ENCODE measurements around the gene PIGX. TPM values are rescaled to one million over a fixed set of nuclear protein-coding genes. Genes with fewer than 3 reads are reported as not detected.
"Not testable (repeated sequence)": the region's sequence is repeated elsewhere in the genome, so short reads cannot be mapped to it uniquely, and the experiment has no call there.

The PIGX gene
- total RNA-seq, 5 donors from 2014 or later (not counting 1 experiment from before 2014, with no cell fraction given) = 18.9 to 27.9 (median 22.3) TPM

DNA sequence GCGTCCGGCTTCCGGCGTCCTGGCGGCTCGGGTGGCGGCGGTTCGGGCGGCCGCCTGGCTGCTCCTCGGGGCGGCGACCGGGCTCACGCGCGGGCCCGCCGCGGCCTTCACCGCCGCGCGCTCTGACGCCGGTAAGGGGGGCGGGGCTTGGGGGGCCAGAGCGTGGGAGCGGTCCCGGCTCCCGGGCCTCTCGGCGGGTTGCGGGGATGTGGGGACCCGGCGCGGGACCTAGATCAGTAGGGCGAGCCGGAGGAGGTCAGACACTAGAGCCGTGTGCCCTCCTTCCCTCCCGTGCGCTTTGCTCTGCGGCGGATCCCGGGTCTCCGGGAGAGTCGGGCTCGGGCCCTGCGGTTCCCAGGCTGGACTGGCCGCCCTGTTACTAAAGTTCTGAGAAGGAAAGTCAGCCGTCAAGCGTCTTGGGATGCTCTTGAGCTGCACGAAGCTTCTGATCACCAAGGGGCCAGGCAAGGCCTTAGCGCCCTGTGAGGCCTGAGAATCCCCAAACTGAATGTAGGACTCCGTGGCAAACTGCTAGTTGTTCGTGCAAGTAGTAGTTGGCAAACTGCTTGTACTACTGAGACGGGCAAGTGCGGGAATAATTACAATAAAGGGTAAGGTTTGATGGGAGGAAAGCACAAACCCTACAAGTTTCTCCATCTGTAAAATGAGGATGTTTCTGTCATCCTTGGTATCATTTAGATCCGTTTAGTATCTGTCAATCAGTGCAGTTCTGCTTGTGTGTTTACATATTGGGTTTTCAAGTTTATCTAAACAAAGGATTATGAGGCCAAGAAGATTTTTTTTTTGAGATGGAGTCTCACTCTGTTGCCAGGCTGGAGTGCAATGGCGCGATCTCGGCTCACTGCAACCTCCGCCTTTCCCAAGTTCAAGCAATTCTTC lies 587 bp downstream of the PIGX start:
- peaks cover 28 to 41% (median 35%) of the 10 kb centered on the region in 3 donors for H3K4me1 Mint-ChIP-seq
- Histone ChIP-seq H3K9me3 (no peaks in the 10 kb centered on the region), H3K4me3 (ENCODE audit: control insufficient read depth in 1 of 2, extremely low read depth in 1 of 2, low read length in 1 of 2) (peak overlapping the region; percentile 70 to 91), H3K27ac (ENCODE audit: low read length) (peak overlapping the region; percentile 92), H3K4me1 (ENCODE audit: control insufficient read depth in 1 of 2, extremely low read depth in 1 of 2, insufficient read depth in 2 of 2, low read length in 2 of 2) (peaks cover 6 to 25% of the 10 kb centered on the region in 2 experiments), H3K27me3 (replicated peaks in 1 of 2; ENCODE audit: control insufficient read depth in 2 of 2, extremely low read depth in 1 of 2, insufficient read depth in 2 of 2, low read length in 1 of 2) (no peaks in the 10 kb centered on the region), H3K36me3 (ENCODE audit: control insufficient read depth in 2 of 2, extremely low read depth in 1 of 2, insufficient read depth in 1 of 2, low read length in 1 of 2) (no peaks in the 10 kb centered on the region)
- ATAC-seq (replicated peaks in 1 of 4) (peak; percentile 51 to 68 (median 64)), DNase-seq (peak in 28 of 35 experiments; percentile 12 to 82 (median 56))
- POLR2A ChIA-PET = interaction anchor here in 1 of 2 donors (0.7 to 2.5 kb wide), 2 partner anchors 28 to 73 kb away, joined by 3 to 18 read pairs; partner anchors contain the start of gene PAK2
- H3K27me3 Mint-ChIP-seq = no peaks in the 10 kb centered on the region
- H3K9me3 Mint-ChIP-seq = no peaks in the 10 kb centered on the region
- peak overlapping the region; percentile 66 to 85 for H3K27ac Mint-ChIP-seq
- H3K36me3 Mint-ChIP-seq = peaks cover 3% of the 10 kb centered on the region
- CTCF ChIA-PET = interaction anchor here in 1 of 2 donors (1.0 to 1.6 kb wide), 2 partner anchors 27 to 28 kb away, joined by 4 to 5 read pairs; partner anchors contain the start of gene PAK2
- H3K4me3 Mint-ChIP-seq = peak overlapping the region; percentile 79 to 85 (median 79)
- WGBS (ENCODE audit: insufficient coverage) = under 1% methylated on average over 56 of the region's 64 CpGs

DNA sequence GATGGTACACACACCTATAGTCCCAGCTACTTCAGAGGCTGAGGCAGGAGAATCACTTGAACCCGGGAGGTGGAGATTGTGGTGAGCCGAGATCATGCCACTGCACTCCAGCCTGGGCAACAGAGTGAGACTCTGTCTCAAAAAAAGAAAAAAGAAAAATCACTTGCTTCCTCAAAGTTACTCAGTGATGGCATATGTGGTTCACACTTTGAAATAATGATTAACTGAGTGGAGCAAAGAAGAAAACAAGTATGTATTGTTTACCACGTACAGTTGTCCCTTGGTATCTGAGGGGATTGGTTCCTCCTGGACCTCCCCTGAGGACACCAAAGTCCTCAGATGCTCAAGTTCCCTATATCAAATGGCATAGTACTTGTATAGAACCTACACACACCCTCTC lies 5.0 kb downstream of the PIGX start:
- H3K36me3 Mint-ChIP-seq = peaks cover 26% of the 10 kb centered on the region
- ATAC-seq (replicated peaks in 1 of 4); H3K4me3 Mint-ChIP-seq: not testable (repeated sequence)

DNA sequence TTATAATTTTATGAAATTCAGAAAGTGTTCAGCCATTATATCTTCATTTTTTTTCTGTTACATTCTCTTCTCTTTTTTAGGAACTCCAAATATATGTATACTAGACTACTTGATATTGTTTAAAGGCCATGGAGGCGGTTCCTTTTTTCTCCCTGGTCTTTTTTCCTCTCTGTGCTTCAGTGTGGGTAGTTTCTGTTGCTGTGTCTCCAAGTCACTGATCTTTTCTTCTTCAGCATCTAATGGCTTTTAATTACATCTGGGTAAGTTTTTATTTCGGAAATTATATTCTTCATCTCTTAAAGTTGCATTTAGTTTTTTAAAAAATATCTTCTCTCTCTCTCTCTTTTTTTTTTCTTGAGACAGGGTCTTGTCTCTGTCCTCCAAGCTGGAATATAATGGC lies 8.9 kb downstream of the PIGX start:
- Histone ChIP-seq H3K27ac (ENCODE audit: low read length) (no peak overlapping the region), H3K4me3 (ENCODE audit: control insufficient read depth in 1 of 2, extremely low read depth in 1 of 2, low read length in 1 of 2) (no peak overlapping the region), H3K36me3 (ENCODE audit: control insufficient read depth in 2 of 2, extremely low read depth in 1 of 2, insufficient read depth in 1 of 2, low read length in 1 of 2) (peaks cover 4 to 14% of the 10 kb centered on the region in 2 donors), H3K27me3 (replicated peaks in 1 of 2; ENCODE audit: control insufficient read depth in 2 of 2, extremely low read depth in 1 of 2, insufficient read depth in 2 of 2, low read length in 1 of 2) (no peaks in the 10 kb centered on the region), H3K9me3 (no peaks in the 10 kb centered on the region), H3K4me1 (ENCODE audit: control insufficient read depth in 1 of 2, extremely low read depth in 1 of 2, insufficient read depth in 2 of 2, low read length in 2 of 2) (no peaks in the 10 kb centered on the region)
- Mint-ChIP-seq H3K27me3 (no peaks in the 10 kb centered on the region), H3K9me3 (no peaks in the 10 kb centered on the region), H3K27ac (no peak overlapping the region), H3K4me1 (peaks cover 2 to 9% (median 8%) of the 10 kb centered on the region in 3 donors), H3K4me3 (no peak overlapping the region), H3K36me3 (peaks cover 40% of the 10 kb centered on the region)
- no peak for ATAC-seq (replicated peaks in 1 of 4)
- CTCF ChIA-PET = no interaction called here
- no CpG with 5 or more reads among the region's 2 CpGs for WGBS (ENCODE audit: insufficient coverage)
- POLR2A ChIA-PET = interaction anchor here in 1 of 2 donors (0.7 kb wide), 1 partner anchor 274 kb away, joined by 3 read pairs; no protein-coding TSS in a partner anchor
- no peak for DNase-seq

More for the DNA sequence above, 5.0 kb downstream of the PIGX start:
- peaks cover 0 to 11% of the 10 kb centered on the region in 2 experiments for H3K4me1 ChIP-seq (ENCODE audit: control insufficient read depth in 1 of 2, extremely low read depth in 1 of 2, insufficient read depth in 2 of 2, low read length in 2 of 2)
- H3K27me3 ChIP-seq (replicated peaks in 1 of 2; ENCODE audit: control insufficient read depth in 2 of 2, extremely low read depth in 1 of 2, insufficient read depth in 2 of 2, low read length in 1 of 2); H3K27me3 Mint-ChIP-seq; H3K9me3 Mint-ChIP-seq; H3K27ac ChIP-seq (ENCODE audit: low read length); H3K9me3 ChIP-seq; DNase-seq; H3K4me3 ChIP-seq (ENCODE audit: control insufficient read depth in 1 of 2, extremely low read depth in 1 of 2, low read length in 1 of 2); H3K36me3 ChIP-seq (ENCODE audit: control insufficient read depth in 2 of 2, extremely low read depth in 1 of 2, insufficient read depth in 1 of 2, low read length in 1 of 2); POLR2A ChIA-PET: not testable (repeated sequence)
- H3K4me1 Mint-ChIP-seq = peaks cover 19 to 22% (median 20%) of the 10 kb centered on the region in 3 donors
- no CpG with 5 or more reads among the region's 3 CpGs for WGBS (ENCODE audit: insufficient coverage)
- peak overlapping the region in 1 of 2 donors; percentile 0 for H3K27ac Mint-ChIP-seq
- CTCF ChIA-PET = interaction anchor here in 1 of 2 donors (0.5 kb wide), 1 partner anchor 27 kb away, joined by 4 read pairs; no protein-coding TSS in a partner anchor

DNA sequence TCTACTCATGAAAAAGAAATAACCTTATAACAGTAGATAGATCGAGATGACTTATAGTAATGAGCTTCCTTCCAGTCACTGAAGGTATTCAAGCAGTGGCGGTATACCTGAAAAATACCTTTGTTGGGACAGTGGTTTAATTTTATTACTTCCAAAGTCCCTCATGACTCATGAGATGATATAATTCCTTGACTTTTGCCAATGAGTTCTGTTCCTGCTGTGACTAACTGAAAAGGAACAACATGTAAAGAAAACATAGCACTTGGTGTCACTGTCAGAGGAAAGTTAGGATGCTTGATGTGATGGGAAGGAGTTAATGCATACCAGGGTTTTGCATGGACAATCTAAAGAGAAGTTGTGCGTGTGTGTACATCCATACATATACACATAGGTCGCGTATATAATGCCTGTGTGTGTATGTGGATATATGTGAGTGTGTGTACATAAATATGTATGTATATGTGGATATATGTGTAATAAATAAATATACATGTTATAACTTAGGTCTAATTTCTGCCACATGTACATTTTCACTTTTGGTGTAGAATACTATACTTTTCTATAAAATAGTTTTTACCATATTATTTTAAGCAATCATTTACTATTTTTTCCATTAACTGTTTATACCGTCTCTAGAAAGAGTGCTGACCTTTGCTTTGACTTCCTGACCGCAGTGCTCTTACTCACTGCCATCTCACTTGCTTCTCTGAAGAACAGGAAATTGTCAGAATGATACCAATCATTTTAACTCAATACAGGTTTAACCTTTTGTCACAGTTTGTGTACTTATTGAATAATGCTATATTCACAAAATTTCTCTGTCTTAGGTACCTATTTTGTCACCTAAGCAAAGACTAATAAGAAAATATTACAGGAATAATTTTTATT lies 14.9 kb downstream of the PIGX start:
- Histone ChIP-seq H3K4me3 (ENCODE audit: control insufficient read depth in 1 of 2, extremely low read depth in 1 of 2, low read length in 1 of 2) (no peak overlapping the region), H3K36me3 (ENCODE audit: control insufficient read depth in 2 of 2, extremely low read depth in 1 of 2, insufficient read depth in 1 of 2, low read length in 1 of 2) (peaks cover 0 to 17% of the 10 kb centered on the region in 2 donors), H3K4me1 (ENCODE audit: control insufficient read depth in 1 of 2, extremely low read depth in 1 of 2, insufficient read depth in 2 of 2, low read length in 2 of 2) (peaks cover 0 to 3% of the 10 kb centered on the region in 2 experiments), H3K9me3 (no peaks in the 10 kb centered on the region), H3K27me3 (replicated peaks in 1 of 2; ENCODE audit: control insufficient read depth in 2 of 2, extremely low read depth in 1 of 2, insufficient read depth in 2 of 2, low read length in 1 of 2) (no peaks in the 10 kb centered on the region), H3K27ac (ENCODE audit: low read length) (peak overlapping the region; percentile 0)
- H3K36me3 Mint-ChIP-seq = peaks cover 25% of the 10 kb centered on the region
- H3K4me1 Mint-ChIP-seq = peaks cover 5 to 29% (median 18%) of the 10 kb centered on the region in 3 donors
- H3K27me3 Mint-ChIP-seq = no peaks in the 10 kb centered on the region
- ATAC-seq (replicated peaks in 1 of 4) (peak in 3 of 4 experiments; percentile 69 to 87 (median 70)), DNase-seq (peak in 1 of 35 experiments; percentile 24)
- ChIA-PET CTCF (no interaction called here), POLR2A (no interaction called here)
- WGBS (ENCODE audit: insufficient coverage) = 0% methylated on average over 1 of the region's 7 CpGs
- peak overlapping the region; percentile 44 for H3K27ac Mint-ChIP-seq
- H3K9me3 Mint-ChIP-seq = no peaks in the 10 kb centered on the region
- H3K4me3 Mint-ChIP-seq = no peak overlapping the region

DNA sequence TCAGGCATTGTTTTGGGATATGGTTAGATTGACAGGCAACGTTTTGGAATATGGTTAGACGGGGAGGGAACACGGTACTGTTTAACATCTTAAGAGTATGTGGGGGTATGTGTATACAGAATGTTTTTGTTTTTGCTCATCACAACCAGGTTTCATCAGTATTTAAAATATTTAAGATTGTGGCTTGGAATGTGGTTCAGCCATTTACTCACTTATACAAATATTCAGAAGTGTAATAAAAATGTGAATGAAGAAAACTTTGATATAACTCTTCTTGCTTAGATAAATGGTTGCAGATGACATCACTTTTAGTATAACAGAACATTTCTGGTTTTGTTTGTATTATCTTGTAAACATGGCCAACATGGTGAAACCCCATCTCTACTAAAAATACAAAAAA lies 23.6 kb downstream of the PIGX start:
- peaks cover 14% of the 10 kb centered on the region for H3K36me3 Mint-ChIP-seq
- Histone ChIP-seq H3K36me3 (ENCODE audit: control insufficient read depth in 2 of 2, extremely low read depth in 1 of 2, insufficient read depth in 1 of 2, low read length in 1 of 2) (peaks cover 0 to 4% of the 10 kb centered on the region in 2 donors), H3K4me3 (ENCODE audit: control insufficient read depth in 1 of 2, extremely low read depth in 1 of 2, low read length in 1 of 2) (no peak overlapping the region), H3K27ac (ENCODE audit: low read length) (no peak overlapping the region), H3K4me1 (ENCODE audit: control insufficient read depth in 1 of 2, extremely low read depth in 1 of 2, insufficient read depth in 2 of 2, low read length in 2 of 2) (peaks cover 0 to 7% of the 10 kb centered on the region in 2 experiments), H3K9me3 (no peaks in the 10 kb centered on the region), H3K27me3 (replicated peaks in 1 of 2; ENCODE audit: control insufficient read depth in 2 of 2, extremely low read depth in 1 of 2, insufficient read depth in 2 of 2, low read length in 1 of 2) (no peaks in the 10 kb centered on the region)
- peaks cover 5 to 12% (median 12%) of the 10 kb centered on the region in 3 donors for H3K4me1 Mint-ChIP-seq
- POLR2A ChIA-PET = interaction anchor here (0.6 to 0.7 kb wide), 4 partner anchors 10 to 156 kb away, joined by 4 to 8 read pairs (median 4); partner anchors contain the start of gene CEP19 (in 1 of the 2)
- no peak overlapping the region for H3K27ac Mint-ChIP-seq
- no peaks in the 10 kb centered on the region for H3K9me3 Mint-ChIP-seq
- no peak for ATAC-seq (replicated peaks in 1 of 4)
- no peak overlapping the region for H3K4me3 Mint-ChIP-seq
- no peak for DNase-seq
- CTCF ChIA-PET = no interaction called here
- WGBS (ENCODE audit: insufficient coverage) = no CpG with 5 or more reads among the region's 3 CpGs
- no peaks in the 10 kb centered on the region for H3K27me3 Mint-ChIP-seq

Data from T-cell (primary cell).